ENCODE data around the gene GJA9. TPM values are rescaled to one million over a fixed set of nuclear protein-coding genes. Genes with fewer than 3 reads are reported as not detected.

The GJA9 gene
- total and polyA plus RNA-seq, 2 of the 8 experiments (the other 6 are each of a cell fraction or from before 2014, with no cell fraction given): not detected

GRCh38 chr1:38917337-38917736, 36.0 kb upstream of the GJA9 start (continued):
- TF ChIP-seq CHD7 (IDR thresholded peaks at IDR 0.05; ENCODE audit: insufficient replicate concordance, low read length): no peak
- TF ChIP-seq ASH2L (IDR thresholded peaks at IDR 0.05; ENCODE audit: low read length): no peak
- no peak for TF ChIP-seq RFX5 (IDR thresholded peaks at IDR 0.05; ENCODE audit: borderline replicate concordance, low read depth, low read length)
- no peak for TF ChIP-seq RAD21 (IDR thresholded peaks at IDR 0.05 in 1 of 2, conservative IDR thresholded peaks at IDR 0.05 in 1 of 2; ENCODE audit: low read depth in 2 of 2, low read length in 2 of 2)
- TF ChIP-seq SIX5 (IDR thresholded peaks at IDR 0.05; ENCODE audit: low read depth, low read length): no peak
- no peak for TF ChIP-seq BCL11A (IDR thresholded peaks at IDR 0.05; ENCODE audit: low read depth in 2 of 2, low read length in 2 of 2)
- TF ChIP-seq SP4 (IDR thresholded peaks at IDR 0.05; ENCODE audit: low read length): no peak
- TF ChIP-seq SRF (IDR thresholded peaks at IDR 0.05; ENCODE audit: low read depth, low read length): no peak
- no peak for TF ChIP-seq USF2 (IDR thresholded peaks at IDR 0.05; ENCODE audit: low read length)
- no peak for TF ChIP-seq FOSL1 (IDR thresholded peaks at IDR 0.05; ENCODE audit: insufficient read depth, low read depth, low read length)
- TF ChIP-seq RBBP5 (IDR thresholded peaks at IDR 0.05; ENCODE audit: borderline replicate concordance, low read depth, low read length): no peak
